NCI-H1694 (cell line): ENCODE measurements around the gene TAS2R38.

Experiments
- DNase-seq: peaks from one replicate; lab custom pipeline; 2025; lab: John Stamatoyannopoulos, UW

TAS2R38 gene

DNA sequence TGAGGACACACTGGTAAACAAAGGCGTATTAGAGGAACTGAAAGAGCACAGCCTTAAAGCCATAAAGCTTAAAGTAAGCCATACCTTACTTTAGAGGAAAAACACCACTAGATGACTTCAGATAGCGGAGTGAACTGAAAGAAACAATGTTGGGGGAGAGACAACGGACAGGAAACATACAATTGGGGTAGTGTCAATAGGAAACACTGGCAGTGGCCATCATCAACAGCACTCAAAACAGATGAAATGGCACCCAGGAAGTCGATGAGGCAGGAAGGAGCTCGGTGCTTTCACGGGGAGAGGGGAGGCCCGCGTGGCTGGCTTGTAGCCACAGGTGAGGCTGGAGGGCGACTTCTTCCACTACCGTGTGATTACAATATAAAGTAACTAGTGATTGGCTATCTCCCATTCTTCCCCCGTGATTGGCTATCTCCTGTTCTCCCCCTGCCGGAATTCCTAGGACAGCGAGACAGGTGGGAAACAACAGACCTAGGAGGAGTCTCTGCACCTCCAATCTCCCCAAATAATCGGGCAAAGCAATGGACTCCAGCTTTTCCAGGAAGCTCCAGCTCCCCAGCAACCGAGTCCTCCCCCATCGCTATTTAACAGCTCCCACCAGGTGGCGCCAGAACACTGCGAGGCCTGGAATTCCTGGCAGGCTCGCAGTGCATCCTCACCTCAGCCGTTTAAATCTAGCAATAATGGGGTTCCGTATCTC lies 2.4 kb upstream of the TAS2R38 start:
- DNase-seq: peak; percentile 48

- no peak for DNase-seq
These were observed 1.3 kb upstream of the TAS2R38 start for GRCh38 chr7:141974831-141975230.

- DNase-seq: no peak
These were observed 12.7 kb downstream of the TAS2R38 start for GRCh38 chr7:141960687-141961422.

DNA sequence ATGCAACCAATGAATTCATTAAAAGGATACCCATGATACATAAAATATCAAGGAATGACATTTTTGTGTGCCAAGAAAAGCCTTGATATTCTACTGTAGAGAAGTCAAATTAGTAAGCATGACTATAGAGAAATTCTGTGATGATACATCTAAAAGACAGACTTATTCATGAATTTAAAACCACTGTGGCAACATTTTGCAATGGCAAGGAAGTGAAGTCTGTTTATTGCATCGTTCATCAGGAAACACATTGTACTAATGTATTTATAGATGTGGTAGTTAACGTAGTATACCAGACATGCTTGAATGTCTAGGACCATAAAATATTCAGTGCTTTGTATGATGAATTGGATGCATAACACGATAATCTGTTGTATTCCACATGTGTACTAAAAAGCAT lies 17.5 kb downstream of the TAS2R38 start:
- DNase-seq: no peak

DNA sequence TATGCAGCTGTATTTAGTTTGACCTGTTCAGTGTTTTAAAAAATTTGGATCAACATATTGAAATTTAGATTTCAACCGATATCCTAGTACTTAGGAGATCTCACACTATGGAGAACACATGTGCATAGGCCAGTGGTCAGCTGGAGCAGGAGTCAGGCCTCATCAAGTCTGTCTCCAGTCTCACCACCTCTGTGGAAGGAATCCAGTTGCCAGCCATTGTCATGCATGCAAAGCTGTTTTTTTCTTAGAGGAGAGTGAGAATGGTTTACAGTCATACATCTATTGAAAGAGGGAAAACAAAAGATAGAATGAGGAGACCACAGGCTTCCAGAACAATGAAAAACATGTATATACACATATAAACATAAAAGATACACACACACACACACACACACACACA lies 19.2 kb downstream of the TAS2R38 start:
- no peak for DNase-seq

GRCh38 chr7:141952461-141952860 lies 21.1 kb downstream of the TAS2R38 start:
- no peak for DNase-seq

DNA sequence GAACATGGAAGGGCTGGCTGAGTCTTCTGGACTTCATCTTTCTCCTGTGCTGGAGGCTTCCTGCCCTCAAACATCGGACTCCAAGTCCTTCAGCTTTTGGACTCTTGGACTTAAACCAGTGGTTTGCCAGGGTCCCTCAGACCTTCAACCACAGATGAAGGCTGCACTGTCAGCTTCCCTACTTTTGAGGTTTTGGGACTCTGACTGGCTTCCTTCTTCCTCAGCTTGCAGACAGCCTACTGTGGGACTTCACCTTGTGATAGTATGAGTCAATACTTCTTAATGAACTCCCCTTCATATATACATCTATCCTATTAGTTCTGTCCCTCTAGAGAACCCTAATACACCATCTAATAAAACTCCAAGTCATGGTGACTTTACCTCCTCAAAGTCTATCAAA lies 22.8 kb downstream of the TAS2R38 start:
- no peak for DNase-seq

DNA sequence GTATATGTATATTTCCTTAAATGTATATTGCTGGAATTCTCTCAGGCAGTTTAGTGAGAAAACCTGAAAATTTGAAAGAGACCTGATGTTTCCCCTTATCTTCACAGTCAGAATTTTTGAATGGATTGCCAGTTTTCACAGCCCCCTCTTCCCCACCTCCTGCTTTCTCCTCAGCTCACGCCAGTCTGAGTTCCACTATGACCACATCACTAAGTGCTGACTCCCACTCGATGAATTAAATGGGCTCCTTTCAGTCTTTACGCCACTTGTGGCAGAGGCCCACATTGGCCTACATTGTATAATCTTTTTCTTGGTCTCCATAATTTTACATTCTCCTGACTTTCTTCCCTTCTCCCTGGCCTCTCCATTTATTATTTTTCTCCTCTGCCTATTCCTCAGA lies 23.7 kb downstream of the TAS2R38 start:
- no peak for DNase-seq

DNA sequence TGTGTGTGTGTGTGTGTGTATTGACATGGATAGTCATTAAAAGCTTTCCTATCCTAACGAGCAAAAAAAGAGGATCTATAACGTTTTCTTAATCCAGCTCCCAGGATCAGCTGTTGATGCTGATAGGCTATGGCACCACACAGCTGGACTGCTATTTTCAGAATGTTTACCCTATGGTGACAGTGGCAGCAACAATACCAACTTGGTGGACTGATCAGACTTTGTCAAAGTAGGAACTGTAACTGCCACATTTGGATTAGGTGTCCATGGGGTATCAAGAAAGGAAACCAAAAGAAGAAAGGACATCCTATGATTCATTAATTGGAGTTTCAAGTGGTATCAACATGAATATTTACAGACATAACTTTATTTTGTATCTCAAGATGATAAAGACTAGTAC lies 24.1 kb downstream of the TAS2R38 start:
- DNase-seq: no peak

DNA sequence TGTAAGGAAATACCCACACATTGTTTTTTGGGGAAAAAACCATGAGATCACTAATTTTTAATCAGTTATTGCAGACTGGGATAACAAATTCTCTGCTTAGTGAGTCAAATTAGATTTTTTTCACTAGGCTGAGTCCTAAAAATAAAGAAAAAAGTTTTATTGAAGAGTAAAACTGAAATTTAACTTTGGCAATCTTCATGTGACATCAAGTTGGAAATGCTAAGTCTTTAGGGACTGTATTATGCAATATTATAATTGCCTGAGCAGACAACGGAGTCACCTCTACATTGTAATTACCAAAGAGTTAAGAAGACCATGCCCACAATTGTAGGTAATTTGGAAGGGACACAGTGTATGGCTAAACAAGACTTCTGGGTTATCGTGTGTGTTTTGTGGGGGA lies 24.6 kb downstream of the TAS2R38 start:
- no peak for DNase-seq

DNA sequence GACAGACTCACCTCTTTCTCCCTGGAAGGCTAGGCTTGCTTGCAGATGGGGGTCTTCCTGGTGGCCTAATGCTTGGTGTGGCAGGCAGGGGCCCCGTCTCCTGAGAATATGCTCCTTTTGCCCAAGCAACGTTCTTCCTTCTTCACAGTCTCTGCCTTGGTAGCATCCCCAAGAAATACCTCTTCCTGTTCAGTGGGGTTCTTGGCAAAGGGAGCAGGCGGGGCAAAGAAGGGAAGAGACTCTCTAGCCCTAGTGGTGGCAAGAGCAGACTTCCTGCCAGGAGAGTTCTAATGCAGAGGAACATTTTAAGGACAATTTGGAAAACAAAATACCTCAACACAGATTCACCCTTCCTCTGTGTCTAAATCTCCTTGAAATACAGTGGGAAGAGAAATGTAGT lies 26.8 kb downstream of the TAS2R38 start, which contains the start of gene CLEC5A:
Gene CLEC5A (minus strand): TSS at position 179 of the 400 bp plus-strand sequence. CDS start 682 bp downstream, outside the sequence.
- DNase-seq: no peak

- DNase-seq: no peak
These were observed 28.2 kb downstream of the TAS2R38 start for GRCh38 chr7:141945356-141945755.

DNA sequence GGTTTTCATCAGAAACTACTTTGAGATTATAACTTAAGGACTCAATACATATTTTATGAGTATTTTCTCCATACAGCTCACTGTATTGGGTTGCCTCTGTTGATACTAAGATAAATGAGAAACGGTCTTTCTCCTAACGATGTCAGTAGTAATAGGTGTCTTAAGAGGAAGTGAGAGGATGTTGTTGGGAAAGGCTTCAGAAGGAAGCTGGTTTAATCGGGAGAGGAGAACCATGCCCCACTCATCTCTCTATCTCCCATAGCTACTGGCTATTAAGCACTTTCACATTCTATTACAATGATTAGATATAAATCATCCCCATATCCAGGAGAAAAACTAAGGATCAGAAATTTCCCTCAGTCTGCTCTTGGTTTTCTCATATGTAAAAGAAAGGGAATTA lies 28.8 kb downstream of the TAS2R38 start:
- no peak for DNase-seq

DNA sequence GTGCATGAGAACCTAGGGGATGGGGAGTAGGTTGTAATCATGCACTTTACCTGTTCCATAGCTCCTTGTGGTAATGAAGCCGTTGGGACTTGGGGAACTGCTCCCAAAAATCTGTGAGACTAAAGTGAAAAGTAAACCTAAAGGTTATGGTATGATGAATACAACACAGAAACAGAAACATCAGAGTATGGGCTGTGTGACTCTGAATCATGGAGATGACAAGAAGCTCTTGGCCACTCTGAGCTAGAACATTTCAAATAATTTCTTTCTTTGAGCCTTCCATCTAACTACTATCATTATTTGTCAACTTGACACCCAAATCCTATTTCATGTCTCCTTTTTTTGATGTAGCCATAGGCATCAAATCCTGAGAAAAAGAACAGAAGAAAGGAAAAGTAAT lies 29.7 kb downstream of the TAS2R38 start:
- DNase-seq: no peak

- DNase-seq: no peak
These were observed 32.5 kb downstream of the TAS2R38 start for GRCh38 chr7:141941075-141941474.

DNA sequence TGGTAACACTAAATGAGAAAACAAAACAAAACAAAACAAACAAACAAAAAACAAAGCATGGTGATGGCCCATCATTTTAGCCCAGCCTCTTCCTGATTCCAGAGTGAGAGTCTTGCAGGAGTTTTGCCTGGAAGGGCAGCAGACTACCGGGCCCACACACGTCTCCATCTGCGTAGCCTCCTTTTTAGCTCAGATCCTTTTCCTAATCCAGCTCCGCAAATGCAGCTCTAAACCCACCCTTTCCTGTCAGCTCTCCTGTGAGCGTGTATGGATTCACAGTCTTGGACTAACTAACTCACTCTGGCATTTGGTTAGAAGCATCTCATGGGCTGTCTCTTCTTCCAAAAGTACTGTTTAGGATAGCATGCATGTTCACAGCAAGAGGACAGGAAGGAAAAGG lies 43.4 kb downstream of the TAS2R38 start:
- no peak for DNase-seq

- no peak for DNase-seq
These were observed 44.8 kb downstream of the TAS2R38 start for GRCh38 chr7:141928845-141929195.

- no peak for DNase-seq
These were observed 45.3 kb downstream of the TAS2R38 start for GRCh38 chr7:141928146-141928844.
